Thyroid gland (tissue), 4 donors: ENCODE measurements around the gene TIMM10B. TPM values are rescaled to one million over a fixed set of nuclear protein-coding genes. Genes with fewer than 3 reads are reported as not detected.
"Not testable (repeated sequence)": the region's sequence is repeated elsewhere in the genome, so short reads cannot be mapped to it uniquely, and the experiment has no call there.

ENCODE experiments used
- DNase-seq, 2 donors: peaks; one replicate each; pipeline ENCODE4 v3.0.0-alpha.2; 2019
- H3K27ac ChIP-seq, 3 donors: fragments of 200-600 bp; sonication (generic); 1 replicate in 2 of 3; 2 replicates in 1 of 3; pipeline ENCODE4 v1.5.1; 2016 to 2019; ENCODE audit warnings: mild to moderate bottlenecking in 1 of 3, moderate library complexity in 1 of 3
- H3K27me3 ChIP-seq: fragments of 200-600 bp; sonication (generic); one replicate; pipeline ENCODE4 v1.5.1; 2019
- H3K36me3 ChIP-seq, 2 donors: fragments of 200-600 bp; sonication (generic); one replicate each; pipeline ENCODE4 v1.5.1; 2016 to 2019
- H3K4me1 ChIP-seq, 2 donors: fragments of 200-600 bp; sonication (generic); one replicate each; pipeline ENCODE4 v1.5.1; 2017 to 2019
- H3K4me3 ChIP-seq, 3 donors: fragments of 200-600 bp; sonication (generic); replicated peaks in 1 of 3; 1 replicate in 2 of 3; 2 replicates in 1 of 3; pipeline ENCODE4 v1.5.1; 2016; ENCODE audit warnings: mild to moderate bottlenecking in 1 of 3
- H3K9me3 ChIP-seq: fragments of 200-600 bp; sonication (generic); one replicate; pipeline ENCODE4 v1.5.1; 2017
- POLR2A ChIP-seq, 2 donors: fragments of 450-650 bp; IDR thresholded peaks; one replicate each; pipeline ENCODE4 v1.6.1; 2017; ENCODE audit warnings: antibody characterized with exemption in 2 of 2, mild to moderate bottlenecking in 2 of 2, moderate library complexity in 1 of 2
- WGBS, 2 donors: methylation state at CpG; one replicate each; pipeline ENCODE4 v1.1.5; 2017; 5-methylcytosine and 5-hydroxymethylcytosine counted together
- intact Hi-C: fragments of 100-400 bp; cut with DNase I; formaldehyde crosslinking; loops from one replicate; pipeline ENCODE4 v1.15.1; 2023
- total RNA-seq, 4 donors: library from RNA; depleted of rRNA; stranded (reverse); fragments of >200 nt; gene quantifications; one replicate each; pipeline ENCODE4 v1.2.3, GENCODE V29; 2016
- TF ChIP-seq, protein P1 (sequence below), 6 experiments: fragments of 200-600 bp in 3 of 6; fragments of 450-650 bp in 3 of 6; sonication (generic) in 3 of 6; IDR thresholded peaks; one replicate each; pipeline ENCODE4 v1.5.1; 2016 to 2019; ENCODE audit warnings: antibody characterized with exemption in 6 of 6, mild to moderate bottlenecking in 2 of 6, inconsistent platforms in 1 of 6, moderate library complexity in 1 of 6

Gene TIMM10B
- total RNA-seq, 4 donors from 2014 or later = 42.1 to 72.0 (median 56.3) TPM

DNA sequence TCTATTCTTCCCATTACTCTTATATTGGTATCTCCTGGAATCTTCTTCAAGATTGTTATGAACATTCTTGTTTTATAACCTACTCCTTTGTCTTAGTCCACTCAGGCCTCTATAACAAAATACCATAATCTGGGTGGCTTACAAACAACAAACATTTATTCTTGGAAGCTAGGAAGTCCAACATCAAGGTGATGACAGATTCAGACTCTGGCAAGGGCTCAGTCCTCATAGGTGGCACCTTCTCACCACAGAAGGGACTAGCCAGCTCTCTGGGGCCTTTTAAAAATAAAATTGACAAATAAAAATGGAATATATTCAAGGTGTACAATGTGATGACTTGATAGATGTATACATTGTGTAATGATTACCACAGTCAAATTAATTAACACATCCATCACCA is 35.6 kb downstream of the TIMM10B start:
- H3K27me3 ChIP-seq = no peaks in the 10 kb centered on the region
- H3K9me3 ChIP-seq = no peaks in the 10 kb centered on the region
- H3K36me3 ChIP-seq = no peaks in the 10 kb centered on the region
- no peak for TF ChIP-seq POLR2A (IDR thresholded peaks at IDR 0.05)
- TF ChIP-seq, protein P1, sequence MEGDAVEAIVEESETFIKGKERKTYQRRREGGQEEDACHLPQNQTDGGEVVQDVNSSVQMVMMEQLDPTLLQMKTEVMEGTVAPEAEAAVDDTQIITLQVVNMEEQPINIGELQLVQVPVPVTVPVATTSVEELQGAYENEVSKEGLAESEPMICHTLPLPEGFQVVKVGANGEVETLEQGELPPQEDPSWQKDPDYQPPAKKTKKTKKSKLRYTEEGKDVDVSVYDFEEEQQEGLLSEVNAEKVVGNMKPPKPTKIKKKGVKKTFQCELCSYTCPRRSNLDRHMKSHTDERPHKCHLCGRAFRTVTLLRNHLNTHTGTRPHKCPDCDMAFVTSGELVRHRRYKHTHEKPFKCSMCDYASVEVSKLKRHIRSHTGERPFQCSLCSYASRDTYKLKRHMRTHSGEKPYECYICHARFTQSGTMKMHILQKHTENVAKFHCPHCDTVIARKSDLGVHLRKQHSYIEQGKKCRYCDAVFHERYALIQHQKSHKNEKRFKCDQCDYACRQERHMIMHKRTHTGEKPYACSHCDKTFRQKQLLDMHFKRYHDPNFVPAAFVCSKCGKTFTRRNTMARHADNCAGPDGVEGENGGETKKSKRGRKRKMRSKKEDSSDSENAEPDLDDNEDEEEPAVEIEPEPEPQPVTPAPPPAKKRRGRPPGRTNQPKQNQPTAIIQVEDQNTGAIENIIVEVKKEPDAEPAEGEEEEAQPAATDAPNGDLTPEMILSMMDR (IDR thresholded peaks at IDR 0.05) = no peak
- no peak overlapping the region for H3K27ac ChIP-seq
- no peak for DNase-seq
- intact Hi-C loops = no loop called here
- no peaks in the 10 kb centered on the region for H3K4me1 ChIP-seq
- no peak overlapping the region for H3K4me3 ChIP-seq

GRCh38 chr11:6520265-6520664 is 39.0 kb downstream of the TIMM10B start:
- H3K27ac ChIP-seq = no peak overlapping the region
- no peaks in the 10 kb centered on the region for H3K27me3 ChIP-seq
- intact Hi-C loops = no loop called here
- DNase-seq = no peak
- H3K9me3 ChIP-seq = no peaks in the 10 kb centered on the region
- H3K4me3 ChIP-seq = no peak overlapping the region
- no peak for TF ChIP-seq POLR2A (IDR thresholded peaks at IDR 0.05)
- TF ChIP-seq, protein P1 (IDR thresholded peaks at IDR 0.05) = no peak
- H3K4me1 ChIP-seq = no peaks in the 10 kb centered on the region
- no peaks in the 10 kb centered on the region for H3K36me3 ChIP-seq
- WGBS, 2 donors = 87 to 90% methylated on average over 3 of the region's 3 CpGs

DNA sequence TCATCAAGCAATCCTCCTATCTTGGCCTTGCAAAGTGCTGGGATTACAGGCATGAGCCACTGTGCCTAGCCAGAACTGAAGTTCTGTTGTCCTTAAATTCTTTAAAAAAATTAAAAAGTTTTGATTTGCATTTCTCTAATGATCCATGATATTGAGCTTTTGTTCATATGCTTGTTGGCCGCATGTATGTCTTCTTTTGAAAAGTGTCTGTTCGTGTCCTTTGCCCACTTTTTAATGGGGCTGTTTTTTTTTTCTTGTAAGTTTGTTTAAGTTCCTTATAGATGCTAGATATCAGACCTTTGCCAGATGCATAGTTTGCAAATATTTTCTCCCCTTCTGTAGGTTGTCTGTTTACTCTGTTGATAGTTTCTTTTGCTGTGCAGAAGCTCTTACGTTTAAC is 40.6 kb downstream of the TIMM10B start:
- H3K36me3 ChIP-seq, H3K27ac ChIP-seq, H3K9me3 ChIP-seq, DNase-seq, intact Hi-C loops, H3K27me3 ChIP-seq, H3K4me3 ChIP-seq, H3K4me1 ChIP-seq: not testable (repeated sequence)
- WGBS, 2 donors = 96 to 98% methylated on average over 3 of the region's 3 CpGs

DNA sequence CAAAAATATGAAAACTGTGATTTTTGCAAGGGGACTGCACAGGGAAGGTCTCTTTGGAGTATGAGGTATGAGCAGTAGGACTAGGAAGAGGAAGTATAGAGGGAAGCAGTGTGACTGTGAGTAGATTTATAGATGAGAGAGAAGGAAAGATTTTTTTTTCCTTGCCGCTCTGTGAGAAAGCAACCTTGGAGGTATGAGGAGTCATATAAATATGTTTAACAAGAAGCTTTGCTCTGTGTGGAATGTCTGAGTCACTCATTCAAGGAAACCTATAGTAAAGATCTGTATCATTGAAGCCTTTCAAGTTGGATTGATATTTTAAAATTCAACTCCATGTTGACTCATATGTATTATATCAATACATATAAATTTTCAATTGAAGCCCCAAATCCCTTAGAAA is 42.0 kb downstream of the TIMM10B start:
- DNase-seq = no peak
- Histone ChIP-seq H3K9me3 (no peaks in the 10 kb centered on the region), H3K36me3 (no peaks in the 10 kb centered on the region), H3K27me3 (no peaks in the 10 kb centered on the region), H3K4me1 (no peaks in the 10 kb centered on the region), H3K27ac (no peak overlapping the region), H3K4me3 (no peak overlapping the region)
- intact Hi-C loops = no loop called here
- WGBS, 2 donors = 0 to 3% methylated on average over 1 of the region's 1 CpG
- TF ChIP-seq, protein P1 (IDR thresholded peaks at IDR 0.05) = no peak
- no peak for TF ChIP-seq POLR2A (IDR thresholded peaks at IDR 0.05)

- Histone ChIP-seq H3K4me3 (no peak overlapping the region), H3K27ac (no peak overlapping the region), H3K27me3 (no peaks in the 10 kb centered on the region), H3K4me1 (no peaks in the 10 kb centered on the region), H3K9me3 (no peaks in the 10 kb centered on the region), H3K36me3 (no peaks in the 10 kb centered on the region)
- 90 to 94% methylated on average over 3 of the region's 3 CpGs for WGBS, 2 donors
- TF ChIP-seq, protein P1 (IDR thresholded peaks at IDR 0.05) = no peak
- no peak for TF ChIP-seq POLR2A (IDR thresholded peaks at IDR 0.05)
- DNase-seq = no peak
- intact Hi-C loops = no loop called here
These were observed 45.3 kb downstream of the TIMM10B start for GRCh38 chr11:6526411-6527135.
